Fibroblast of skin of right quadriceps (primary cell): ENCODE results near the gene RPL29.
"Not testable (repeated sequence)": the region's sequence is repeated elsewhere in the genome, so short reads cannot be mapped to it uniquely, and the experiment has no call there.

Experiments used
- DNase-seq: peaks from one replicate; pipeline ENCODE4 v3.0.0-alpha.2; 2013

Gene RPL29

GRCh38 chr3:52004906-52005395, 9.3 kb upstream of the RPL29 start:
- DNase-seq: no peak

- peak; percentile 71 for DNase-seq
These were observed 8.6 kb upstream of the RPL29 start for GRCh38 chr3:52004163-52004787.

DNA sequence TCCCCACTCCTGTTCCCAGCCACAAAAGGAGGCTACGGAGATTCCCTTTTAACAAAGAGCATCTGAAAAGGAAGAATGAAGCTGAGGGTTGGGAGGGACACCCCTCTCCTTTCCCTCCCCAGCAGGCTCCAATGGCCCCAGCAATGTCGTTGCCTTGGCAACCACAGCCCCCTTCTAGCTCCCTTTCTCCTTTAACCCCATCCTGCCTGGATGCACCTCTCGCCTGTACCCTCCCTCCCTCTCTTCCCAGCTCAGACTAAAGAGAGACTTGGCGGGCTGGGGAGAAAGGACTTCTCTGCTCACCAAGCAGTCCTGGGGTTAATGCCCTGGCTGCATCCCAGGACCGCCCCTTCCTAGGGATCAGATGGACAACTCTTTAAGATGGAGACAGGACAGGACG, 7.1 kb upstream of the RPL29 start:
- DNase-seq: no peak

- DNase-seq: peak; percentile 63
These were observed 5.8 kb upstream of the RPL29 start for GRCh38 chr3:52001443-52001974.

GRCh38 chr3:51999846-52000245, 4.2 kb upstream of the RPL29 start:
- no peak for DNase-seq

DNA sequence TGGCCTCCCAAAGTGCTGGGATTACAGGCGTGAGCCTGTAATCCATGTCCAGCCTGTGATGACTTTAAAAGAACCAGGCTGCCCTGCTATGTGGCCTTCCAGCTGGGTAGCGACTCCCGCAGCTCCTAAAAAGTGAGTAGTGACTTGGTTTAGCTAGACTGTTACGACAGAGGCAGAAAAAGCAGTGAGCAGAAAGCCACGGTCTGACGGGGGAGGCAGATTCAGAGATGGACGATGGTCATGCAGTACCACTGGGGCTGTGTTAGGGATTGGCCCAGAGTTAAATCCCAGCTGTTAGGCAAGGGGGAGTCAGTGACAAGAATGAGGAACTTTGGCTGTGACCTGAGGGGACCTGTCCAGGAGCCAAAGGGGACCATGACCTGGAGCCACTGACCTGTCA, 3.1 kb upstream of the RPL29 start:
- no peak for DNase-seq

DNA sequence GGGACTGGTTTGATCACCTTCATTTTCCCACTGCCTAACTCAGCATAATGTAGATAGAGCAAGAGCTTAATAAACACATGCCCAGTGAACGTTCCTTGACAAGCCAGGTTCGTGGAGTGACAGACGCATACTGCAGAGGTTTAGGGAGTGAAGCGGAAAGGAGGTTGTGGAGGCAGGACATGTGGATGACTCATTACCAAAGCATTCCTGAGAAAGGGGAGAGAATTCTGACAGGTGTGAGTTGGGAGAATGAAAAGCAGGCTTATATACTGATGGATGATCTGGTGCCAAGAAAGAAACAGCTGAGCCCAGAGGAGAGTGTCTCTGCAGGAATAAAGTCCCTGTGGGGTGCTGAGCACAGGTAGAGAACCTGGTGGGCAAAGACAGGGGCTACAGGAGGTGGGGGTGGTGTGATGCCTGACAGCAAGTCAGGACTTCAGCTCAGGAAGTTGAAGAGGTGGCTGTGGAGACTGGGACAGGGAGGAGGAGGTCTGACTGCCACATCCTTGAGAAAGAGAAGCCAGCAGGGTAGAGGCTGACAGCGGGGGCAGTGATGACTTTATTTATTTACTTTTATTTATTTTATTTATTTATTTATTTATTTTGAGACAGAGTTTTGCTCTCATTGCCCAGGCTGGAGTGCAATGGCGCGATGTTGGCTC, 2.4 kb upstream of the RPL29 start:
- no peak for DNase-seq

DNA sequence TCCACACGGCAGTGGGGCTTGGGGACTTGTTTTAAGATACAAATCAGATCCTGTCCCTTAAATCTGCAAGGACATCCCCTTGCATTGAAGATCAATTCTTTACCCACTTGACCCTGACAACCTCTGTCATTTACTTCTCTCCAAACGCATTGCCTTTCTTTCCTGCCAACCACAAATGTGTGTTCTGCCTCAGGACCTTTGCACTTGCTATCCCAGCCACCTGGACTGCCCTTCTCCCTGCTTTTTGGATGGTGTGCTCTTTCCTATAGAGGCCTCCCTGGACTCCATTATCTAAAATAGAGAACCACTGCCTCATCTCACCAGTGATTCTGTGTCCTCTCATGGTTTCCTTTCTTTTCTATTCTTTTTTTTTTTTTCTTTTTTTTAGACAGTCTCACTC, 1.5 kb upstream of the RPL29 start:
- no peak for DNase-seq

GRCh38 chr3:51994530-51994929, 1.2 kb downstream of the RPL29 start:
- no peak for DNase-seq

DNA sequence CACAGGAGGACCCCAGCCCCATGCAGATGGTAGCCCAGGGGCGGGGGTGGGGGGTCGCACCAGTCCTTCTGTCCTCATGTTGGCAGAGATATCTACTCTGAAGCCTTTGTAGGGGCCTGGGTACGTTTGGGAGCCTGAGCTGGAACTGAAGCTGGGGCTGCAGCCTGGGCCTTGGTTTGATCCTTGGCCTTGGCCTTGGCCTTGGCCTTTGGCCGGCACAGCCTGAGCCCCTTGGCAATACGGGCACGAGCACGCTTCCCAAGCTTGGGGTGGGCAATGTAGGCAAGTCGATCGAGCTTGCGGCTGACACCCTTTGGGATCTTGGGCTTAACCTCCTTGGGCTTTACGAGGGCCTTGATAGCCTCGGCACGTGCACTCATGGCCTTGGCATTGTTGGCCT, 2.0 kb downstream of the RPL29 start:
- DNase-seq: not testable (repeated sequence)

GRCh38 chr3:51992017-51992682, 3.5 kb downstream of the RPL29 start:
- DNase-seq: no peak

GRCh38 chr3:51990501-51990971, 5.2 kb downstream of the RPL29 start:
- DNase-seq: not testable (repeated sequence)

- no peak for DNase-seq
These were observed 7.2 kb downstream of the RPL29 start for GRCh38 chr3:51988286-51989146.

GRCh38 chr3:51987568-51987967, 8.1 kb downstream of the RPL29 start:
- DNase-seq: no peak

DNA sequence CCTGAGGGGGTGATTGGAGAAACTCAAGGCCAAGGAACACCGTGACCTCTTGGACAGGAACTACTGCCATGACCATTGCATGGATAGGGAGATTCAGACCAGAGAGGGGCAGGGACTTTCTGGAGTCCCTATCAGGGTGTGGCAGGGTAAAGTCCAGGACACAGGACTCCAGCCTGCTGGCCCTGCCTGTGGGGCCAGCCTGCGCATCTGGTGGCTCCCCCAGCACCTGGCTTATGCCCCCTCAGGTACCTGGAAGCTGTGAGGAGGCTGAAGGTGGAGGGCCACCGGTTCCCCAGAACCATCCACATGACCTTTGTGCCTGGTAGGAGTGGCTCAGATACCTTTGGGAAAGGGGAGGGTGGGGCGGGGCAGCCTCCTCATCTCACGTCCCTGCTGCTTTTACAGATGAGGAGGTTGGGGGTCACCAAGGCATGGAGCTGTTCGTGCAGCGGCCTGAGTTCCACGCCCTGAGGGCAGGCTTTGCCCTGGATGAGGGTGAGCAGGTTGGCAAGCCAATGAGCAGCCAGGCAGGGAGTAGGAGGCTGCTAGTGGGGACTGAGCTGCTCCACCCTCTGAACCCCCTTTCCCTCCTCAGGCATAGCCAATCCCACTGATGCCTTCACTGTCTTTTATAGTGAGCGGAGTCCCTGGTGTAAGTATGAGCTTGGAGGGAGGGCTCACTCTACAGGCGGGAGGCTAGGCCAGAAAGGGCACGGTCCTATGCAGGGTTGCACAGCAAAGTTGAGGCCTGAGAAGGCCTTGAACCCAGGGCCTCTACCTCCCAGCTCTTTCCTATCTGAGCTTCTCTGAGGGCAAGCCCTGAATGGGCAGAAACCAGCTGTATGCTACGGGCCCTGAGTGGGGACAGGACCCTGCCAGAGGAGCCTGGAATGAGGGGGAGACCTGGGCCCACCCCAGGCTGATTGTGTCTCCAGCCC, 9.4 kb downstream of the RPL29 start:
- no peak for DNase-seq

GRCh38 chr3:51985063-51985462, 10.6 kb downstream of the RPL29 start:
- DNase-seq: no peak

DNA sequence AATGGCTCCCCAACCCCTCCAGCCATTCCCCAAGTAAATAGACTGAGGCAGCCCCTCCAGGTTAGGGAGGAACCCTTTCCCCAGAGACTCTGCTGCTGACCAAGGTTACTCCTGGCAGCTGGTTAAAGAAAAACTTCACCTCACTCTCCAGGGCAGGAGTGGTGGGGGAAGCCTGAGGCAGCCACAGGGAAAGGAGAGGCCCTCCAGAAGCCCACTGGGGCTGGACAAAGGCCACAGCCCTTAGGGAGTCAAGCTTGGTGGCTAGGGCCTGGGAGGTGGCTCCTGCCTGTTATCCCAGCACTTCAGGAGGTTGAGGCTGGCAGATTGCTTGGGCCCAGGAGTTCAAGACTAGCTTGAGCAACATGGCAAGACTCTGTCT, 11.4 kb downstream of the RPL29 start:
- no peak for DNase-seq

DNA sequence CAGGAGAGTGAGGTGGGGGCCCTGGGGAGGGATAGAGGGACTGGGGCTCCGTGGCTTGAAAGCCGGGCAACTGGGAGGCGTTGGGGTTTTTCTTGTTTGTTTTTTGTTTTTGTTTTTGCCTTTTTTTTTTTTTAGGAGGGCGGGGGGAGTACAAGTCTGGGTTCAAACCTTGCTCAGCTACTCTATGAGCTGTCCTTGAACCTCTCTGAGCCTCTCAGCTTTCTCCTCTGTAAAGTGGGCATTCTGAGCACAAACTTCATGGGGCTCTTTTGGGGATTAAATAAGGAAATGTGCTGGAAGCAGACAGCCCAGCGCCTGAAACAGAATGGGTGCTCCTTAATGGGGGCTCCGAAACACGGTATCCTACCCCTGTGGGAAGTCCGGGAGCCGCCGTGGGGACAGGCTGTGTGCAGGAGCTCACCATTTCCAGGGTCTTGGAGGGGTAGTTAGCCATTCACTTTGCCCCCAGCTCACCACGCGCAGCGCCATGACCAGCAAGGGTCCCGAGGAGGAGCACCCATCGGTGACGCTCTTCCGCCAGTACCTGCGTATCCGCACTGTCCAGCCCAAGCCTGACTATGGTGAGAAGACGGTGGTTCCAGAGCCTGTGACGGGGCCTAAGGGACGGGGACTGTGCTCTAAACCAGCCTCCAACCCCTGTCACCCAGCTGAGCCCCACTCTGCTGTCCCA, 12.0 kb downstream of the RPL29 start:
- no peak for DNase-seq

DNA sequence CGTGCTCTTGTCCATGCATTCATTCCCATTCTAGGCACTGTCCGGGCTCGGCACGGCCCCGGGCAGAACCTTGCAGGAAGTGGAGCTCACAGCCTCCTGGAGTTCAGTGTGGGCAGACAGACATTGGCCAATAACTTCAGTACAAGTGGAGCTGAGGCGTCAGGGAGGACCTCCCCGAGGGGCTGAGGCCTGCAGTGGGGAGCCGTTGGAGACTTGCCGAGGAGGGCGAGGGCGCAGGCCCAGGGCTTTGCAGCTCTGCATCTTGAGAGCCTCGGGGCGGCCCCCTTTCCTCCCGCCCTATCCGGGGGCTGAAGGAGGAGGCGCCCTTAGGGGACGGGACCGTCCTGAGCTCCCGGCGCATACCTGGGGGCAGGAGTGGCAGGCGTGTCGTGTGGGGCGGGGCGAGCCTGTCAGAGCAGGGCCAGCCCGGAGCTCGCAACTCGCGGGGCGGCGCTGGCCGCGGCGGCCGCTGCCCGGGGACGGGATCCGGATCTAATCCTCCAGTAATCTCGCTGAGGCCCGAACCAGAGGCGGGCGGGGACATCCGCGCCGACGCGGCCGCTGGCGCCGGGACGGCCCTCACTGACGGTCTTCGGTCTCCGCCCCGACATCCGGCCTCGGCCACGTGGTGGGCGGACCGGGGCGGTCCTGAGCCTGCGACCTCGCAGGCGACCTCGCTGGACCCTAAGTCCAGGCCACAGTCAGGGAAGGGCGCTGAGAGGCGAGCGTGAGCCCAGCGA, 12.7 kb downstream of the RPL29 start, which contains the start of gene ACY1:
Gene ACY1 (plus strand): TSS at position 698 of the 740 bp plus-strand sequence. CDS start 530 bp downstream, outside the sequence.
- peak; percentile 78 for DNase-seq

DNA sequence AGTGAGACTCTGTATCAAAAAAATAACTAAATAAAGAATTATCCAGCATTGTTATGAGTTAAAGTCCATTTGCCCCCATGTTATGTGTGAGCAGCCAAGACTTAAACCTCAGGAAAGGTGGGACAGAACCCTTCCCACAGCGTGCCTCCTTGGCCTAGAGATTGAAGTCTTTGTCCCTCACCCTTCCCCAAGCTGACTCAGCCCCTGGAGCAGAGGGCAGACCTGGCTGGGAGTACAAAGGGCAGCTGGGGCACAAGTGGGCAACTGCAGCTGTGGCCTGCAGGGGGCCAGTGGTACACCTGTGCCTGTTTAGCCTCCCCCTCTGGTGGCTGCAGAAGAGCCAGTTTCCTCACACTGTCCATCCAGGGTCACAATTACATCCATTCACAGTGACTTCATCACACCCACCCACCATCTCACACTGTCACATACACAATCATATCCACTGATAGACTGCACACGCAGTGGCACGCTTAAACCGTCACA, 13.3 kb downstream of the RPL29 start:
- DNase-seq: no peak
